HG03280 (cell line): ENCODE results near the gene GIPC3.

Source experiments
- ATAC-seq: cut with Tn5 transposase; IDR thresholded peaks from one replicate; pipeline ENCODE4 v1.9.1; 2021; ENCODE audit warnings: mild to moderate bottlenecking, moderate library complexity; ENCODE audit not compliant: unreplicated experiment

The GIPC3 gene, protein sequence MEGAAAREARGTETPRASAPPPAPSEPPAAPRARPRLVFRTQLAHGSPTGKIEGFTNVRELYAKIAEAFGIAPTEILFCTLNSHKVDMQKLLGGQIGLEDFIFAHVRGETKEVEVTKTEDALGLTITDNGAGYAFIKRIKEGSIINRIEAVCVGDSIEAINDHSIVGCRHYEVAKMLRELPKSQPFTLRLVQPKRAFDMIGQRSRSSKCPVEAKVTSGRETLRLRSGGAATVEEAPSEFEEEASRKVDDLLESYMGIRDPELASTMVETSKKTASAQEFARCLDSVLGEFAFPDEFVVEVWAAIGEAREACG

DNA sequence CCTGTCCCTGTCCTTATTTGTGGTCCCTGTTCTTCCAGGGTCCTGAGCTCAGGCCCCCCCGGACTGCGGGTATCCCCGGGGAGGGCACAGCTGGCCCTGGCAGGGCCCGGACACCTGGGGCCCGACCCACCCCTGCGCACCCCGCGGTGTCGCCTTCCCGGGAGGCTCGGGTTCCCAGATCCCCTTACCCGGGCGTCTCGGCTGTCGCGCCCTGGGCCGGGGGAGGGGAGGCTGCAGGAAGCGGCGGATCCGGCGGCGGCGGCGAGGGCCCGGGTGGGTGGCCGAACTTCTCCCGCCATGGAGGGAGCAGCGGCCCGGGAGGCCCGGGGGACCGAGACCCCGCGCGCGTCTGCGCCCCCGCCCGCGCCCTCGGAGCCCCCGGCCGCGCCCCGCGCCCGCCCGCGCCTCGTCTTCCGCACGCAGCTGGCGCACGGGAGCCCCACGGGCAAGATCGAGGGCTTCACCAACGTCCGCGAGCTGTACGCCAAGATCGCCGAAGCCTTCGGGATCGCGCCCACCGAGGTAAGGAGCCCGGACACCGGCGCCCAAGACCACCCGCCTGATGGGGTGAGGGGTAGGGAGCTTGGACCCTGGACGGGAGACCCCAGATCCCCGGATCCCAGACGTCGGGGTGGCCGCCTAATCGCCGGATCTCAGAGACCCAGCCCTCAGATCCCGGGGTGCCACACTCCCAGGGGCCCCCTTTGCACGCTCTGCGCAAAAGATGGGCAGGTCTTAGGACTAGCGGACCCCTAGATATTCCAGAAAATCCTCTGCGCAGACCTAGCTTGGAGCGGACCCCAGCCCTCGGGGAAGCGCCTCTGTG is at the start of gene GIPC3:
GIPC3 (plus strand) TSS at position 178 of the 826 bp plus-strand sequence; CDS start at position 298, 120 bp downstream.
- no peak for ATAC-seq

DNA sequence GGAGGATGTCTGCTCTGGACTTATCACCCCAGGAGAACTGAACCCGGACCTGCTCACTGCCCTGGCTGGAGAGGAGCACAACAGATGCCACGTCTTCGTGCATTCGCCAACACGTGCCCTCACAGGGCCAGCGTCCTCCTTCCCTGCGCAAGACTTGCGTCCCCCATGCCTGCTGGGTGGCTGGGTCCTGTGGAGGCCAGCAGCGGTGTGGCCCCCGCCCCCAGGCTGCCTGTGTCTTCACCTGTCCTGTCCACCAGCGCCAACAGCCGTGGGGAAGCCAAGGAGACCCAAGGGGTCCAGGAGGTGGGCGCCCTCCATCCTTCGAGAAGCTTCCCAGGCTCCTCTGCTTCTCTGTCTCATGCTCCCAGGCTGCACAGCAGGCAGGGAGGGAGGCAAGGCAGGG is 49.7 kb upstream of the GIPC3 start:
- ATAC-seq, result no peak

DNA sequence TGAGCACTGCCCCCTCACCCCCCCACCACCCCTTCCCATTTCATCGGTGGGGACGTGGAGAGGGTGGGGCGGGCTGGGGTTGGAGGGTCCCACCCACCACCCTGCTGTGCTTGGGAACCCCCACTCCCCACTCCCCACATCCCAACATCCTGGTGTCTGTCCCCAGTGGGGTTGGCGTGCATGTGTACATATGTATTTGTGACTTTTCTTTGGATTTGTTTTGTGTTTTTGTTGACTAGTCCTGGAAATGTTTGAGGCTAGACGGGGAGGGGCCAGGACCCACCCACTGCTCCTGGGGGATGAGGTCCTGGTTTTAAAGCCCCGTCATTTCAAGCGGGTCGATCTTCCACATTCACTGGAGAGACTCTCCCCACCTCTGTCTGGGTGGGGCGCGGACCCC is 49.3 kb upstream of the GIPC3 start:
- ATAC-seq, result no peak

DNA sequence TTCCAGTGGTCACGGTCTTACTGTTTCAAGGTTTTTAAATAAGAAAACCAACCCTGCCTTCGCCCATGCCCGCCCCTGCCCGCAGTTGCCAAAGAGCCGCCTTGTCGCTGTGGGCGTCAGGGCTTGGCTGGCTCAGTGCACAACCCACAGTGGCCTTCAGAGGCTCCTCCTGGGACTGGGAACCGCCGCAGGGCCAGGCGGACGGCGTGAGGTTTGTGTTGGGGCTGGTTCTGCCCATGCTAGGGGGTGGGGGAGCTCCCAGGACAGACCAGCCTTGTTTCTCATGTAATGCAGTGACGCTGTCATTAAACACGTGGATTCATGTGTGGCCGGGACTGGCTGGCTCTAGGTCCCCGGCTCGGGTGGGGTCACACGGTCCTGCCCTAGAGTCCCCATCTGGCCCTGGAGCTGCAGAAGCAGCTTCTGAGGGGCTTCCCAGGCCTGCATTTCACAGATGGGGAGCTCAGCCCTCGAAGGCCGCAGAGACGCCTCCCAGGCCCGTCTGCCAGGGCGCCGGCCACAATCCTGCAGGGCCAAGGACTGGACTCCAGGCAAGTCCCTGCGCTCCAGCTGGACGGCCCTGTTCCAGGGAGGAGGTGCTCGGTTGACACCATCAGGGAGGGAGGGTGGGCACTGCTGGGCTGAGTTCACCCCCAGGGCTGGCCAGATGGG is 48.7 kb upstream of the GIPC3 start:
- no peak for ATAC-seq

DNA sequence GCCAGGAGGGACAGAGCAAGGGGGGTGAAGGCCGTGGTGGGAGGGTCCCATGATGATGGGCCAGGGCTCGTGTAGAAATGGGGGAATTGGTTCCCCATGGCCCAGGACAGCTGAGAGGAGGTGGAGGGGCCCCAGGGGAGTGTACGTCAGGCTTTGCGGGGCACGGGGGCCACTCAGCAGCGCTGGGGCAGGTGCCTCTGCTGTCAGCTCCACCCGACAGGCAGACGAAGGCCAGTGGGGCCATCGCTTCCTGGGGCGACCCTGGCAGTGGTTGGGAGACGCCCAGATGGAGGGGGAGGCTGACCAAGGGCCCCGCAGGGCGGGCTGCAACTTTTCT is 48.2 kb upstream of the GIPC3 start:
- ATAC-seq, result no peak

DNA sequence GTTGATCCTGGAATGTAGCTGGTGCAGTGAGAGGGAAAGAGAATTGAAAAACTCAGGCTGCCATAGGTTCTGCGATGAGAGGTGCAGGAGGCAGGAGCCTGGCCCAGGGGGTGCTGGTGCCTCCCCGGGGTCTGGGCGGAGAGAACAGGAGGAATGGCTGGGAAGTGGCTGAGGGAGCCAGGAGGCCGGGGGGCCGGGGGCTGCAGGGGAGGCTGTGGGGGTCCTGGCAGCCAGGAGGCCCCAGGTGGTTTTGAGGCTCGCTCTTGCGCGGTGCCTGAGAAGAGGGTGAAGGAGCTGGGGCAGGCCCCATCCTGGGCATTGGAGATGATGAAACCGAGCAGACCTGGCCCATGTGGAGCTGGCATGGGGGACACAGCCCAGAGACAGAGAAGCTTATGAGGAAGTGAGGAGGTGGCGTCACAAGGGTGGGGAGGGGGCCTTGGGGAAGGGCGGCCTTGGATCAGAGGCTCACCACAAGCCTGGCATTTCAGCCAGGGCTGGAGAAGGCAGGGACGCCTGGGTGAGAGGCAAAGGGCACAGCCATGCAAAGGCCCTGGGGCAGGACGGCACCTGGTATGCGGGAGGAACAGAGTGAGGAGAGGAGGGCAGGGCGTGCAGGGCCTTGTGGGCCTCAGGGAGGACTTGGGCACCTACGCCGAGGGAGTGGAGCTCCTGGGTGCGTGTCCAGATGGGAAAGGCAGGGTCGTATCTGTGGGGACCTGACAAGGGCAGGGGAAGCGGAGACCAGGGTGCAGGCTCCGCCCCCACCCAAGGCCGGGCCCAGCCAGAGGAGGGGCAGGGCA is 47.6 kb upstream of the GIPC3 start:
- no peak for ATAC-seq

DNA sequence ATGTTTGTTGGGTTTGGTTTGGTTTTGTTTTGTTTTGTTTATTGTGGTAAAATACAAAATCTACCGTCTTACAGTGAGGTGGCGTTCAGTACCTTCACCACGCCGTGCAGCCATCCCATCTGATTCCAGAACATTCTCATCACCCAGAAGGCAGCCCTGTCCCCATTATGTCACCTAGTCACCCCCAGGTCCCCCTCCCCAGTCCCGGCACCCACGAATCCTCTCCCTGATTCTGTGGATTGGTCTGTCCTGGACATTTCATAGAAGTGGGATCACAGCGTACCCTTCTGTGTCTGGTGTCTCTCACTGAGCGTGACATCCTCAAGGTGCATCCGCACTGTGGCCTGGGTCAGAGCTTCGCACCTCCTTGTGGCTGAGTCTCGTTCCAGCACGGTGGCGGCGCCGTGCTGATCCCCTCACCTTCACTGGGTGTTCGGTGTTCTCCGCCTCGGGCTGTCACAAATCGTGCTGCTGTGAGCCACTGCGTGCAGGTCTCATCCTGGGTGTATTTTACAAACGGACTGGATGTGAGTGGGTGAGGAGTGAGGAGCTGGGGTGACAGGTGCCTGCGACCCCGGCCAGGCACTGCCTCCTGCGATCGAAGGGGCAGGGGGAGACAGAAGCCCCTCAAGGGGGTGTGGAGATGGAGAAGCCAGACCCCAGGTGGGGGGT is 46.9 kb upstream of the GIPC3 start:
- no peak for ATAC-seq

DNA sequence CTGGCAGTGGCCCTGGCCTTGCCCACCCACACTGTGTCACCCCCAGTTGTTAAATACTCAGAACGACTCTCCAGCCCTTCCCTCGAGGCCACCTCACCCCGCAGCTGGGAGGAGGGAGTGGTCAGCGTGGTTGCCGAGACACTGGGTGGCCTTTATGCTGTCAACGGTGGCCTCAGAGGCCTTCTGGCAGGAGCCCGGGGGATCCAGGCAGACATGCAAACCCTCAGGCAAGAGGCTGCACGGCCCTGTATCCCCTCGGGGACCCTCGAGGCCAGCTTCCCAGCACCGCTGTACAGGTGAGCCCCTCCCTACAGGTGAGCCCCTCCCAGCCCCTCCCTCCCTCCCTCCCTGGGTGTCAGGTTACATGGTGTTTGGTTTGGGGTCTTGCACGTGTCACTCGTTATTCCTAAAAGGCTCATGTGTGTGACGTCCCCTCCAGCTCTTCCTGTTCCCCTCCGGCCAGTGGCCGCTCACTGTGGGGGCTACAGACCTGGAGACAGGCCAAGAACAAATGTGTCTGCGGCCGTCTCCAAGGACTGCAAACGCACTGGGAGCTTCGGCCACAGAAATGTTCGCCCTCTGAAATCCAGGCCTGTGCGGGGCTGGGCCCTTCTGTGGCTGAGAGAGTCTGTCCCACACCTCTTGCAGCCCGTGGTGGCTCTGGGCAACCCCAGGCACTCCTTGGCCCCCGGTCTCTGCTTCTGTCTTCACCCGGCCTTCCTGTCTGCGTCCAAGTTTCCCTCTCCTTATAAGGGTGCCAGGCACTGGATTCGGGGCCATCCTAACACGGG is 46.1 kb upstream of the GIPC3 start, which contains the start of gene TEKTIP1:
TEKTIP1 (plus strand) TSS at position 210 of the 791 bp plus-strand sequence; CDS start at position 214, 4 bp downstream.
- no peak for ATAC-seq

DNA sequence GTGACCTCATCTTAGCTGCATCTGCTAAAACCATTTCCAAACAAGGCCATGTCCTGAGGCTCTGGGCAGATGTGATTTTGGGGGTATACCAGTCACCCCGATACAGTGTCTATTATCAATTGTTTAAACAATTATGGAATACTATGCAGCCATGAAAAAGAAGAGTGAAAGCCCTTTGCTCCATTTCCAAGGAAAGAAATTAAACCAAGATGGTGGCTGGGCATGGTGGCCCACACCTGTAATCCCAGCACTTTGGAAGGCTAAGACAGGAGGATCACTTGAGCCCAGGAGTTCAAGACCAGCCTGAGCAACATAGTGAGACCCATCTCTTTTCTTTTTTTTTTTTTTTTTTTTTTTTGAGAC is 45.5 kb upstream of the GIPC3 start:
- ATAC-seq, result no peak

DNA sequence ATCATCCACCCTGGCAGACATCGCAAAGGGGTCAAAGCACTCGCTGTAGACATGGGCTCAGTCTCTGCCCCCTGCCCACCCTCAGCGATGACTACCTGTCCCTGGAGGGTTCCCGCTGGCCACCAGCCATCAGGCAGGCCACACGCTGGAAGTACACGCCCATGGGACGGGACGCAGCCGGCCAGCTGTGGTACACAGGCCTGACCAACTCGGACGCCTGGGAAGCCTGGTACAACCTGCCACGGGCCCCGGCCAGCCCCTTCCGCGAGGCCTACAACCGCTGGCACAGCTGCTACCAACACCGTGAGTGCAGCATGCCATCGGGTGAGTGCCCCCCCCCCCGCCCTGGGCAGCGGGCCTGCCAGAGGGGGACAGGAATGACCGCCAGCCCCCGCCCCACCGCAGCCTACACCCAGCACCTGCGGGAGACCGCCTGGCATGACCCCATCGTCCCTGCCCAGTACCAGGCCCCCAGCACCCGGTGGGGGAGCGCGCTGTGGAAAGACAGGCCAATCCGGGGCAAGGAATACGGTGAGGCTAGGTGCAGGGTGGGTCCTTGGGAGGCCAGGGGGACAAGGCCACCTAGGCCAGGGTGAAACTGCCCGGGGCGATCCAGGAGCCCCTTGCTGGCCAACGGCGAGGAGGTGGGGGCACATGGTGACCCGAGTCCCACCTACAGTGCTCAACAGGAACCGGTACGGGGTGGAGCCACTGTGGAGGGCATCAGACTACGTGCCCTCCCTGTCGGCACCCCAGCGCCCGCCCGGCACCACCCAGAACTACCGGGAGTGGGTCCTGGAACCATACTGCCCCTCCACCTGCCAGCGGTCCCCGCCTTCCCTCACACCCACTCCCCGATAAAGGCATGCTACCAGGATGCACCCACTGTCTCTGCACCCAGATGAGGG is 41.9 kb upstream of the GIPC3 start:
- no peak for ATAC-seq

DNA sequence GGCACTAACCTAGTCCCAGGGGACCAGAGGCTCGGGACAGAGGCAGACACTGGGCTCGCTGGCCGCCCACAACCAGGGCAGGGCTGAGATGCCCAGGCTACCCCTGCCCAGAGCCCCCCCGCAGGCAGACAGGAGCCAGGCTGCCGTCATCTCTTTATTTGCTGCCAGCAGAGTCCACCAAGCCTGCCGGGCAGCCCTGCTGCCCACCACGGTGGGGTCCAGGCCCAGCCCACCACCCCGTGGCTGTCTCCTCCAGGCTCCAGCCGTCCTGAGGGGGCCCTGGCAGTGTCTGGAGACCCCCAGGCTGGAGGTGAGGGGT is 41.3 kb upstream of the GIPC3 start:
- no peak for ATAC-seq

DNA sequence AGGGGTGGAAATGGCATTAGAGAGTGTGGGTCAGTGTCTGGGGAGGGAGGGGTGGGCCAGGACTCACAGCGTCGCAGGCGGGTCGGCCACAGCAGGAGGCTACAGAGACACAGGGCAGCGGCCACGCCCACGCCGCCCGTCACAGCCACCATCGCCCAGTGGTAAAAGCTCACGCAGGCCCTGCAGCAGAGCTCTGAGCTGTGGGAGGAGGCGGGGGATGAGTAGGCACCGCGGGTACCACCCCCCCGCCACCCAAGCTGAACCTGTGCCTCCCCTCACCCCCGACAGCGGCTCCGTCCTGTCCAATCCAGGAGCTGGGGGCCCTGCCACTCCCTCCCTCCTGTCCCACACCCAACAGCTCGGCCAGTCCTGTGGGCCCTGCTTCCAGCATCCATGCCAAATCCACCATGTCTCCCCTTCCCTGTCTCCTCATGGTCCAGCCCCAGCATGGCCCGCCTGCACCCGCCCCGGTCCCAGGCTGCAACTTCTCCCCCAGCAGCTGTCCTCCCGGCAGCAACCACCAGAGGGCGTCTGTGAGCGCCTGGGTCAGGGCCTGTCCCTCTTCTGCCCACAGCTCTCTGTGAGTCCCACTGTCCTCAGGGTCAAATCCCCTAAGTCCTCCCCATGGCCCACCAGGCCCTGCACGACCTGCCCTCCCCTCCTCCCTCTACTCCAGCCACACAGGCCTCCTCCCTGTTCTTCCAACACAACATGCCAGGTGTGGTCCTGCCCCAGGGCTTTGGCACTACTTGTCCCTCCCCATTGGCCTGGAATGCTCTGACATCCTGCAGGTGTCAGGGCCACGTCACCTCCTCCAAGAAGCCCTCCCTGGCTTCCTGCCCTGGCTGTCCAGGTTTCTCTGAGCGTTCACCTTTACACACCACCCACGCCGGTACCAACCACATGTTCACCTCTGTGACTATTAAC is 40.3 kb upstream of the GIPC3 start:
- no peak for ATAC-seq

DNA sequence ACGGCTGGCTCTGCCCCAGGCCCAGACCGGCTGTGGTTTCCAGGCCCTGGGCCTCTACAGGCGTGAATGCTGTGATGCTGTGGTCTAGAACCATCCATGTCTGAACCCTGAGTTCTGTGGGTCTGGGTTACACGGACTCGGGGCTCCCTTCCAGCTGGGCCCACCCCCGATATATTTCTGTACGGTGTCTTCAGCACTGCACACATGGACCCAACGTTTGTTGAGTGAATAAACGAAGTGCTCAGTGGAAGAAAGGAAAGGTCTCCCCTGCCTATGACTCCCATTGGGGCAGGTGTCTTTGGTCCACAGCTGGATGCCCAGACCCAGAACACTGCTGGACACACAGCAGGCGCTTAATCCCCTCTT is 39.6 kb upstream of the GIPC3 start:
- ATAC-seq, result no peak

DNA sequence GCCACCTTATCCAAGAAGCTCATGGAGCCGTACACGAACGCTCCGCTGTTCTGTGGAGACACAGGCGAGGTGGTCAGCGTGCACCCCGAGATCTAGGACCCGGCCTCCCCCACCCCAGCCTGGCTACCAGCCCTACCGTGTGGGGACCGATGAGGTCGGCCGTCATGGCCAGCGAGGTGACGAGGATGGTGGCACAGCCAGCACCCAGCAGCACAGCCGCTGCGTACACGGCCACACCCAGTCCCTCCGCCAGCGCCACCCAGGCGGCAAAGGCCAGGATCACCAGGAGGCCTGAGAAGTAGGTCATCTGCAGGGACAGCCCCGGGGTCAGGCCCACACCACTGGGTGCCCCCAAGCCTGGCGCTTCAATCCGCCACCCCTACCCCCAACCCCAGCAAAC is 39.2 kb upstream of the GIPC3 start:
- ATAC-seq, result no peak

DNA sequence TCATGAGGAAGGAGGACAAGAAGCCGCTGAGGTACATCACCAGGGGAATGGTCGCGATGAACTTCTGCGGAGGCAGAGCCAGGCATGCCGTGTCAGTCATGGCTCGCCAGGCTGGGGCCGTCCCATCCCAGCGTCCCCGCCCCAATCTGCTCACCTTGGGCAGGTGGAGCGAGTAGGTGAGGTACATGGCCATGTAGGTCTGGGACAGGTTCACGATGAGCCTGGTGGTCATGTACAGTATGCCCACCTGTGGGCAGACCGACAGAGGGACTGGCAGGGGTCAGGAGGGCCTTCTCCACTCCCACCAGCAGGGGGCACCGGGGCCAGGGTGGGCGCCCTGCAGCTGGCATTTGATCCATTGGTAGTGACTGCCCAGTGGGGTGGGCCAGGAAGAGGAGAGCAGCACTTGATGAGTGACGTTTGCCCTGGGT is 38.0 kb upstream of the GIPC3 start:
- no peak for ATAC-seq

DNA sequence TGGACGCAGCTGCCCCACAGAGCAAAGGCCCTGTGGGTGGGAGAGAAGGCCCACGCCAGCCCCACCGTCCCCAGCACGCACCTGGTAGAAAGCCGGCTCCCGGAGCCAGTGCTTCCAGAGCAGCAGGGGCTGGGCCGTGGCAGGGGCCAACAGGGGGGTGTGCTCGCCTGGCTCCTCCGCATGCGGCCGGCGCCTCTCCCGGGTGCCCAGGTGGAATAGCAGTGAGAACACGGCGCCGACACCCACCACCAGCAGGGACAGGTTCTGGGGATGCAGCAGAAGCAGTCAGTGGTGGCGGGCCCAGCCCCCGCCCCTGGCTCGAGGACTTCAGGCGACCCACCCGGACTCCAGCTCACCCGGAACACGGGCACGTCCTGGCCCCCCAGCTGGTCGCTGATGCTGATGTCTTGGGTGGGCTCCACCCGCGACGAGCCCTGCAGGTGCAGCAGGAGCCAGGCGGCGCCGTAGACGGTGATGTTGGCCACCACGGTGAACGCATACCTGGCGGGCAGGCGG is 37.5 kb upstream of the GIPC3 start:
- no peak for ATAC-seq

DNA sequence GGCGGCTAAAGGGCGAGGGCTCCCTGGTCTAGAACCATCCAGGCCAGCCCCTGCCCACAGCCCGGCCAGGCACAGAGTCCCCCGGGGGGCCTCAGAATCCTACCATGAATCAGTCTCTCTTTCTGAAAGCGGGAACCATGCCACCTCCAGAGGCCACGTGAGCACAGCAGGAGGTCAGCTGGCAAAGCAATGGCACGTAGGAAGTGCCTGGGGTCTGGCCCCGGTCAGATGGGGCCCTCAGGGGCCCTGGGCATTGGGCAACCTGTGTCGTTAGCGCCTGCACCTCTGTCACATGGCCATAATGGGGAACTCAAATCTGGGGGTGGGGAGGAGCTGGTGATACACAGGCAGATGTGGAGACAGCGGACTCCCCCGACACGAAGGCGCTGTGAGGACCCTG is 36.7 kb upstream of the GIPC3 start:
- ATAC-seq, result no peak

DNA sequence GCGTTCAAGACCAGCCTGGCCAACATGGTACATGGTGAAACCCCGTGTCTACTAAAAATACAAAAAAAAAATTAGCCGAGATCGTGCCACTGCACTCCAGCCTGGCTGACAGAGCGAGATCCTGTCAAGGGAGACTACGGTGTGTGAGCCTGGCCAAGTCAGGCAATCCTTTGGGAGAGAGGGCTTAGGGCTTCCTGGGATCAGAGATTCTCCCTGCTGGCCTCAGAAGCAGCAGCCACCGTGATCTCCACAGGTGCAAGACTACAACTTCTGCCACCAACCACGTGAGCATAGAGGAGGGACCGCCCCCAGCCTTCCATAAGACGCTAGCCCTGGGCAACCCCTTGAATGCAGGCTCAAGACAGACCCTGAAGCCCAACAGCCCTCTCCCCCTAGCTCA is 35.5 kb upstream of the GIPC3 start:
- ATAC-seq, result no peak
